ENCODE results near the gene MEA1. TPM values are rescaled to one million over a fixed set of nuclear protein-coding genes. Genes with fewer than 3 reads are reported as not detected.

Gene MEA1
- total and polyA plus RNA-seq, 2 of the 4 experiments (the other 2 are of a cell fraction): 116 to 126 TPM

DNA sequence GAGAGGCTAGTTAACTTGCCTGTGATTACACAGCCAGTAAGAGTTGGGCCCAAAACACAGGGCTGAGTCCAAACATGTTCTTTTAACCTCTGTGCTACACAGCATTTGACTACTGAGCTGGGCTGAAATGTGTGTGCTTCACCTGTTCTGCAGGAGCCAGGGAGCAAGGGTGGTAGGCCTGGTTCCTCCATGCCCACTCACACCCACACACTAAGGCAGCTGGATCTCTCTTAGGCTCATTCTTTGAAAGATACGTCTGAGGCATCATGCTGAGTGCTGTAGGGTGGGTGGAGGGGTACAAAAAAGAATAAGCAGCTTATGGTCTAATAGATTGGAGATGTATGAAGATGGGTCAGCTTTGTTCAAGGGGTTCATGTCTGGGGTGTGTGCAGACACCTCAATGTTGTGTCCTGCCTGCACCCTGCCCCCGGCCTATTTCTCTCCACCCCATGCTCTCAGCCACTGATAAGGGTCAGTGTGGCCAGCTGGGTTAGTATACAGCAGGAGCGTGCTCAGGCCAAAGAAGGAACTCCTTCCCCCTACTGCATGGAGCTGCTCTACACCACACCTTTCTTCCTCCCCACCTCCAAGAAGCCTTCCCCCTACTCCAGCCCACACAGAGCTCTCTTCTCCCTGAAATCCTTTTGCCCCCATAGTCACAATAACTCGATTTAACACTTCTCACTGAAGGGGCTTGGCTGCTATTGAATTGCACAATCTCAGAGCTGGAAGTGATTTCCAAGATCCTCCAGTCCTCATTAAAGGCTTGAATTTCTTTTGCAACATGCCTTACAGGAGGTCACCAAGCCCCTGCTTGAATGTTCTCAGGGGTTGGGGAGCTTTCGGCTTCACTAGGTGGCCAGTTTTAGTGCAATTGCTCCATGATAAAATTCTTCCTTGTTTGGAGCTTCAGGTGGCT, 26.0 kb downstream of the MEA1 start:
- no peak overlapping the region for H2AFZ ChIP-seq (replicated peaks; ENCODE audit: low read length, poor library complexity)
- peaks cover 3% of the 10 kb centered on the region; the same call in 1 of the 2 replicates for H3K4me1 ChIP-seq (ENCODE audit: control insufficient read depth, insufficient read depth, low read length)
- DNase-seq (no peak), ATAC-seq (ENCODE audit: low read depth) (no peak)
- no TSS peak for BruUV-seq (replicated peaks)
- H2AK5ac ChIP-seq (ENCODE audit: low read depth, low read length): no peak overlapping the region
- CTCF ChIA-PET: no interaction called here
- 17% methylated on average over 1 of the region's 5 CpGs; no CpG with 5 or more reads in 1 of the 2 experiments for WGBS, 2 experiments (ENCODE audit: extremely low coverage in 2 of 2, insufficient read length in 1 of 2)
- no peak overlapping the region for H4K91ac ChIP-seq (ENCODE audit: insufficient read depth, low read depth, low read length)
- H3K27ac ChIP-seq (ENCODE audit: insufficient read depth, low read length): no peak overlapping the region
- no peak overlapping the region for H2BK120ac ChIP-seq (ENCODE audit: low read depth, low read length)
- no peak overlapping the region for H2AK9ac ChIP-seq (replicated peaks; ENCODE audit: low read depth, low read length, poor library complexity)
- H4K20me1 ChIP-seq (ENCODE audit: insufficient read depth, low read length): peaks cover 30% of the 10 kb centered on the region
- H3K4me2 ChIP-seq (ENCODE audit: low read depth, low read length): no peak overlapping the region
- peak overlapping the region; percentile 45; the same call in 1 of the 2 replicates for H3K23ac ChIP-seq (ENCODE audit: low read depth, low read length)
- H3K56ac ChIP-seq (ENCODE audit: extremely low read depth, insufficient read depth, low read length): no peak overlapping the region
- dilution Hi-C loops (cut with HindIII; ENCODE audit: low sequenced_read_pairs, unreplicated experiment): no loop called here
- TF ChIP-seq MAFK (IDR thresholded peaks at IDR 0.05; ENCODE audit: low read depth, low read length) (no peak), CEBPB (IDR thresholded peaks at IDR 0.05; ENCODE audit: low read depth, low read length) (peak; percentile 55; the same call in 1 of the 2 replicates)
- no peak overlapping the region for H4K8ac ChIP-seq (ENCODE audit: low read depth in 2 of 2, low read length in 2 of 2)
- no peak overlapping the region for H2BK15ac ChIP-seq (ENCODE audit: low read depth, low read length)
- H3K36me3 ChIP-seq (ENCODE audit: control insufficient read depth, insufficient read depth, low read length): peaks cover 23% of the 10 kb centered on the region
- no peak overlapping the region for H3K18ac ChIP-seq (ENCODE audit: low read depth, low read length)
- H3K79me1 ChIP-seq (ENCODE audit: low read depth in 1 of 2, low read length in 2 of 2): peaks cover 50 to 61% of the 10 kb centered on the region in 2 experiments
- POLR2A ChIA-PET (ENCODE audit: unreplicated experiment): no interaction called here
- intact Hi-C loops (cut with micrococcal nuclease): no loop called here
- no peak overlapping the region for H2BK5ac ChIP-seq (ENCODE audit: low read depth, low read length, poor library complexity, severe bottlenecking)
- H3K14ac ChIP-seq (replicated peaks; ENCODE audit: low read depth, low read length): no peak overlapping the region
- no peak overlapping the region for H4K5ac ChIP-seq (ENCODE audit: low read depth, low read length)
- H3K9ac ChIP-seq (ENCODE audit: low read depth, low read length): no peak overlapping the region
- H3K9me3 ChIP-seq (ENCODE audit: control insufficient read depth, insufficient read depth, low read length): no peaks in the 10 kb centered on the region
- in situ Hi-C loops (cut with MboI; ENCODE audit: low sequenced_read_pairs): no loop called here
- no peaks in the 10 kb centered on the region for H3K27me3 ChIP-seq (ENCODE audit: control insufficient read depth, insufficient read depth, low read length)
- no peak overlapping the region for H3K4ac ChIP-seq (ENCODE audit: low read depth, low read length)
- no peak overlapping the region for H2BK20ac ChIP-seq (ENCODE audit: low read depth, low read length)
- H3K4me3 ChIP-seq (ENCODE audit: insufficient read depth, low read depth, low read length): no peak overlapping the region
- peaks cover 19% of the 10 kb centered on the region; the same call in 1 of the 2 replicates for H3K9me1 ChIP-seq (ENCODE audit: insufficient read depth, low read length)

Measured in IMR-90 (cell line).